Measurements from ENCODE around the gene DPEP1.

- peak; percentile 94 for TF ChIP-seq CTCF (IDR thresholded peaks at IDR 0.05; ENCODE audit: low read length)
- TF ChIP-seq EZH2 (IDR thresholded peaks at IDR 0.05; ENCODE audit: borderline replicate concordance, low read length) = no peak
Observed at GRCh38 chr16:89565506-89566372, 47.7 kb upstream of the DPEP1 start.
